Mesenchymal stem cell (in vitro differentiated cells and primary cell): ENCODE data around the gene SLX4.

Source experiments
- DNase-seq: peaks from one replicate; pipeline ENCODE4 v3.0.0-alpha.2; 2013
- H2AFZ ChIP-seq: one replicate; pipeline ENCODE4 v1.6.1; 2013; ENCODE audit warnings: low read depth, mild to moderate bottlenecking, control low read depth, inconsistent platforms, low read length, moderate library complexity
- H2AK5ac ChIP-seq: 2 replicates; pipeline ENCODE4 v1.6.1; 2013; ENCODE audit warnings: low read length, moderate library complexity, mild to moderate bottlenecking, inconsistent platforms; ENCODE audit not compliant: severe bottlenecking
- H2BK120ac ChIP-seq: one replicate; pipeline ENCODE4 v1.6.1; 2013; ENCODE audit warnings: low read depth, mild to moderate bottlenecking, inconsistent platforms, low read length, moderate library complexity
- H2BK12ac ChIP-seq, 2 experiments: one replicate each; pipeline ENCODE4 v1.6.1; 2013; ENCODE audit warnings: inconsistent platforms in 2 of 2, low read length in 2 of 2, mild to moderate bottlenecking in 2 of 2, moderate library complexity in 2 of 2, control low read depth in 1 of 2
- H2BK15ac ChIP-seq: one replicate; pipeline ENCODE4 v1.6.1; 2013; ENCODE audit warnings: mild to moderate bottlenecking, low read depth, inconsistent platforms; ENCODE audit not compliant: poor library complexity, severe bottlenecking
- H2BK5ac ChIP-seq: 2 replicates; pipeline ENCODE4 v1.6.1; 2013; ENCODE audit warnings: low read depth, mild to moderate bottlenecking, low read length, control low read depth, inconsistent platforms; ENCODE audit not compliant: poor library complexity, severe bottlenecking
- H3K14ac ChIP-seq, 2 experiments: one replicate each; pipeline ENCODE4 v1.6.1; 2013; ENCODE audit warnings: inconsistent platforms in 2 of 2, low read length in 2 of 2, control low read depth in 1 of 2, mild to moderate bottlenecking in 1 of 2, moderate library complexity in 1 of 2
- H3K18ac ChIP-seq, 2 experiments: one replicate each; pipeline ENCODE4 v1.6.1; 2013; ENCODE audit warnings: inconsistent platforms in 2 of 2, low read length in 2 of 2, control low read depth in 1 of 2, low read depth in 1 of 2, mild to moderate bottlenecking in 1 of 2
- H3K23ac ChIP-seq, 2 experiments: one replicate each; pipeline ENCODE4 v1.6.1; 2013; ENCODE audit warnings: inconsistent platforms in 2 of 2, low read length in 2 of 2, mild to moderate bottlenecking in 2 of 2, moderate library complexity in 2 of 2, control low read depth in 1 of 2
- H3K27ac ChIP-seq: 2 replicates; pipeline ENCODE4 v1.5.1; 2013; ENCODE audit warnings: mild to moderate bottlenecking, moderate library complexity, low read length, control low read depth, inconsistent platforms; ENCODE audit not compliant: poor library complexity, severe bottlenecking
- H3K27me3 ChIP-seq, 2 experiments: 2 replicates each; pipeline versions ENCODE4 v1.6.1 to v1.7.0; 2013; ENCODE audit warnings: low read length in 2 of 2, mild to moderate bottlenecking in 2 of 2, moderate library complexity in 2 of 2, control low read depth in 1 of 2, inconsistent platforms in 1 of 2; ENCODE audit not compliant: control insufficient read depth in 1 of 2, insufficient read depth in 1 of 2
- H3K36me3 ChIP-seq, 2 experiments: 2 replicates each; pipeline versions ENCODE4 v1.6.1 to v1.7.0; 2013; ENCODE audit warnings: low read length in 2 of 2, control low read depth in 1 of 2, inconsistent platforms in 1 of 2, low read depth in 1 of 2, mild to moderate bottlenecking in 1 of 2; ENCODE audit not compliant: insufficient read depth in 2 of 2, control insufficient read depth in 1 of 2
- H3K4ac ChIP-seq, 2 experiments: one replicate each; pipeline ENCODE4 v1.6.1; 2013; ENCODE audit warnings: inconsistent platforms in 2 of 2, low read length in 2 of 2, mild to moderate bottlenecking in 2 of 2, moderate library complexity in 2 of 2, control low read depth in 1 of 2, low read depth in 1 of 2
- H3K4me1 ChIP-seq: 2 replicates; pipeline ENCODE4 v1.6.1; 2013; ENCODE audit warnings: low read depth, low read length, control low read depth; ENCODE audit not compliant: control insufficient read depth, insufficient read depth
- H3K4me2 ChIP-seq: 2 replicates; pipeline ENCODE4 v1.6.1; 2013; ENCODE audit warnings: low read length, mild to moderate bottlenecking, inconsistent platforms; ENCODE audit not compliant: poor library complexity, severe bottlenecking
- H3K4me3 ChIP-seq, 2 experiments: 2 replicates each; pipeline versions ENCODE4 v1.5.1 to v1.7.0; 2013; ENCODE audit warnings: low read length in 2 of 2, mild to moderate bottlenecking in 2 of 2, control low read depth in 1 of 2, low read depth in 1 of 2; ENCODE audit not compliant: insufficient read depth in 1 of 2
- H3K79me1 ChIP-seq: replicated peaks from 2 replicates; pipeline ENCODE4 v1.6.1; 2013; ENCODE audit warnings: mild to moderate bottlenecking, control low read depth, low read length, inconsistent platforms; ENCODE audit not compliant: poor library complexity, severe bottlenecking
- H3K9ac ChIP-seq: 2 replicates; pipeline ENCODE4 v1.7.0; 2013; ENCODE audit warnings: mild to moderate bottlenecking, low read length, moderate library complexity
- H3K9me3 ChIP-seq: 2 replicates; pipeline ENCODE4 v1.7.0; 2013; ENCODE audit warnings: mild to moderate bottlenecking, low read length; ENCODE audit not compliant: control insufficient read depth
- H4K8ac ChIP-seq: one replicate; pipeline ENCODE4 v1.6.1; 2013; ENCODE audit warnings: inconsistent platforms, mild to moderate bottlenecking, low read length, moderate library complexity
- H4K91ac ChIP-seq: one replicate; pipeline ENCODE4 v1.6.1; 2013; ENCODE audit warnings: mild to moderate bottlenecking, low read length, inconsistent platforms
- WGBS: methylation state at CpG from one replicate; pipeline ENCODE4 v1.1.7; 2013; ENCODE audit warnings: mixed read lengths; 5-methylcytosine and 5-hydroxymethylcytosine counted together

Gene SLX4

GRCh38 chr16:3597226-3597625 is 14.2 kb downstream of the SLX4 start:
- Histone ChIP-seq H3K4me2 (no peak overlapping the region), H2BK15ac (no peak overlapping the region), H3K27me3 (no peaks in the 10 kb centered on the region), H3K9ac (no peak overlapping the region), H3K4me3 (no peak overlapping the region), H3K27ac (no peak overlapping the region), H3K36me3 (peaks cover 41 to 75% of the 10 kb centered on the region in 2 experiments), H4K8ac (no peak overlapping the region), H2AFZ (no peak overlapping the region), H3K79me1 (peaks cover 3% of the 10 kb centered on the region), H4K91ac (no peak overlapping the region), H3K23ac (no peak overlapping the region), H2BK5ac (no peak overlapping the region), H3K14ac (no peak overlapping the region), H3K4ac (no peak overlapping the region), H3K4me1 (no peaks in the 10 kb centered on the region), H2BK120ac (no peak overlapping the region), H3K9me3 (peaks cover 14% of the 10 kb centered on the region), H2AK5ac (no peak overlapping the region), H2BK12ac (no peak overlapping the region), H3K18ac (no peak overlapping the region)
- no peak for DNase-seq
- 95% methylated on average over 10 of the region's 10 CpGs for whole genome bisulfite sequencing

- WGBS, result 96% methylated on average over 27 of the region's 27 CpGs
Measured at GRCh38 chr16:3596101-3596861, 15.1 kb downstream of the SLX4 start.

GRCh38 chr16:3595521-3596021 is 15.8 kb downstream of the SLX4 start:
- peaks cover 10% of the 10 kb centered on the region for H3K9me3 ChIP-seq
- H3K4ac ChIP-seq, result no peak overlapping the region
- H3K36me3 ChIP-seq, result peaks cover 36 to 81% of the 10 kb centered on the region in 2 experiments
- H3K79me1 ChIP-seq, result no peaks in the 10 kb centered on the region
- H3K27ac ChIP-seq, result no peak overlapping the region
- H3K14ac ChIP-seq, result no peak overlapping the region
- H2BK5ac ChIP-seq, result no peak overlapping the region
- H3K9ac ChIP-seq, result no peak overlapping the region
- no peak overlapping the region for H3K4me2 ChIP-seq
- H3K23ac ChIP-seq, result no peak overlapping the region
- no peak overlapping the region for H3K4me3 ChIP-seq
- H3K4me1 ChIP-seq, result no peaks in the 10 kb centered on the region
- H2BK12ac ChIP-seq, result no peak overlapping the region
- H4K8ac ChIP-seq, result no peak overlapping the region
- DNase-seq, result no peak
- no peak overlapping the region for H3K18ac ChIP-seq
- H2AFZ ChIP-seq, result no peak overlapping the region
- H2AK5ac ChIP-seq, result no peak overlapping the region
- H2BK15ac ChIP-seq, result no peak overlapping the region
- no peak overlapping the region for H4K91ac ChIP-seq
- H3K27me3 ChIP-seq, result no peaks in the 10 kb centered on the region
- WGBS, result 96% methylated on average over 17 of the region's 19 CpGs
- no peak overlapping the region for H2BK120ac ChIP-seq

More at GRCh38 chr16:3596101-3596861, 15.1 kb downstream of the SLX4 start:
- no peaks in the 10 kb centered on the region for H3K27me3 ChIP-seq
- no peak for DNase-seq
- no peak overlapping the region for H3K4me3 ChIP-seq
- H2AFZ ChIP-seq, result no peak overlapping the region
- no peak overlapping the region for H4K91ac ChIP-seq
- H3K9me3 ChIP-seq, result peaks cover 14% of the 10 kb centered on the region
- no peak overlapping the region for H3K18ac ChIP-seq
- no peak overlapping the region for H2BK15ac ChIP-seq
- no peak overlapping the region for H3K14ac ChIP-seq
- peaks cover 37 to 80% of the 10 kb centered on the region in 2 experiments for H3K36me3 ChIP-seq
- H2AK5ac ChIP-seq, result no peak overlapping the region
- no peaks in the 10 kb centered on the region for H3K4me1 ChIP-seq
- no peak overlapping the region for H2BK5ac ChIP-seq
- no peaks in the 10 kb centered on the region for H3K79me1 ChIP-seq
- no peak overlapping the region for H2BK12ac ChIP-seq
- no peak overlapping the region for H3K23ac ChIP-seq
- no peak overlapping the region for H2BK120ac ChIP-seq
- H3K9ac ChIP-seq, result no peak overlapping the region
- no peak overlapping the region for H3K4ac ChIP-seq
- no peak overlapping the region for H3K4me2 ChIP-seq
- no peak overlapping the region for H3K27ac ChIP-seq
- no peak overlapping the region for H4K8ac ChIP-seq

GRCh38 chr16:3595110-3595486 is 16.3 kb downstream of the SLX4 start:
- no peak overlapping the region for H3K9ac ChIP-seq
- 98% methylated on average over 11 of the region's 11 CpGs for WGBS
- H3K23ac ChIP-seq, result no peak overlapping the region
- no peak overlapping the region for H4K8ac ChIP-seq
- peaks cover 8% of the 10 kb centered on the region for H3K9me3 ChIP-seq
- no peak overlapping the region for H2AFZ ChIP-seq
- no peak overlapping the region for H3K4ac ChIP-seq
- H2BK12ac ChIP-seq, result no peak overlapping the region
- H3K79me1 ChIP-seq, result no peaks in the 10 kb centered on the region
- no peak overlapping the region for H2BK15ac ChIP-seq
- DNase-seq, result no peak
- H3K27me3 ChIP-seq, result no peaks in the 10 kb centered on the region
- H3K36me3 ChIP-seq, result peaks cover 33 to 82% of the 10 kb centered on the region in 2 experiments
- H2AK5ac ChIP-seq, result no peak overlapping the region
- H2BK5ac ChIP-seq, result no peak overlapping the region
- no peak overlapping the region for H3K4me3 ChIP-seq
- H3K4me1 ChIP-seq, result no peaks in the 10 kb centered on the region
- no peak overlapping the region for H3K14ac ChIP-seq
- no peak overlapping the region for H2BK120ac ChIP-seq
- H3K27ac ChIP-seq, result no peak overlapping the region
- no peak overlapping the region for H4K91ac ChIP-seq
- H3K18ac ChIP-seq, result no peak overlapping the region
- no peak overlapping the region for H3K4me2 ChIP-seq
